Measurements from ENCODE around the gene NXF1.

The NXF1 gene

GRCh38 chr11:62747475-62748160 lies 57.6 kb downstream of the NXF1 start:
- Histone ChIP-seq H3K9me2 (replicated peaks; ENCODE audit: insufficient read depth, low read length) (no peaks in the 10 kb centered on the region), H3K27ac (ENCODE audit: low read depth, low read length) (no peak overlapping the region), H3F3A (ENCODE audit: insufficient read depth) (peaks cover 11% of the 10 kb centered on the region), H2AFZ (ENCODE audit: low read depth, low read length, severe bottlenecking) (no peak overlapping the region), H3K36me3 (ENCODE audit: low read length) (no peaks in the 10 kb centered on the region), H3K4me2 (ENCODE audit: low read depth, low read length, poor library complexity, severe bottlenecking) (no peak overlapping the region), H3K9me3 (ENCODE audit: insufficient read depth, low read length) (no peaks in the 10 kb centered on the region), H4K20me1 (ENCODE audit: low read depth, low read length) (no peaks in the 10 kb centered on the region), H3K9ac (ENCODE audit: low read length) (no peak overlapping the region), H3K4me3 (ENCODE audit: insufficient read depth, low read length, poor library complexity, severe bottlenecking) (no peak overlapping the region), H3K27me3 (ENCODE audit: low read length) (no peaks in the 10 kb centered on the region), H3K79me2 (ENCODE audit: insufficient read depth, low read length) (peaks cover 9% of the 10 kb centered on the region)
- TF ChIP-seq EZH2phosphoT487 (conservative IDR thresholded peaks at IDR 0.05; ENCODE audit: low read length), result no peak
- no peak for TF ChIP-seq CTCF (IDR thresholded peaks at IDR 0.05; ENCODE audit: insufficient read depth, low read length, poor library complexity, severe bottlenecking)

Data from SU-DHL-6 (cell line).